ENCODE results near the gene SFXN2.

DNA sequence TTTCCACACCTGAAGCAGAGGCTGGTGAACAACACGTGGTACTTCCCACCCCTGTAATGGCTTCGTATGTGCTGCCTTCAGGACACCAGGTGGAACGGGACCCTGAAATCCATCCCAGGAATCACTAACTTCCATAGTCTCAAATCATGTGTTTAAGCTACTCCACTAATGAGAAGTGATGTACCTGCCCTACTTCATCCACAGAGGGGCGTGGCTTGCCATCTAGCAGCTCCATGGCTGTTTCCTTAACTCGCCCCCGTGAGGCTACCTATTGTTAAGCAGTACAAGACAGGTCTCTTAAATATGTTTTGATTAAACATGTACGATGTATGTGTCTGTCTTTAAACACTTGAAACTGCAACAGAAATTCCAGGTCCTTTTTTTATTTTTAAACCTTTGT, 32.0 kb upstream of the SFXN2 start:
- TF ChIP-seq, protein P1, sequence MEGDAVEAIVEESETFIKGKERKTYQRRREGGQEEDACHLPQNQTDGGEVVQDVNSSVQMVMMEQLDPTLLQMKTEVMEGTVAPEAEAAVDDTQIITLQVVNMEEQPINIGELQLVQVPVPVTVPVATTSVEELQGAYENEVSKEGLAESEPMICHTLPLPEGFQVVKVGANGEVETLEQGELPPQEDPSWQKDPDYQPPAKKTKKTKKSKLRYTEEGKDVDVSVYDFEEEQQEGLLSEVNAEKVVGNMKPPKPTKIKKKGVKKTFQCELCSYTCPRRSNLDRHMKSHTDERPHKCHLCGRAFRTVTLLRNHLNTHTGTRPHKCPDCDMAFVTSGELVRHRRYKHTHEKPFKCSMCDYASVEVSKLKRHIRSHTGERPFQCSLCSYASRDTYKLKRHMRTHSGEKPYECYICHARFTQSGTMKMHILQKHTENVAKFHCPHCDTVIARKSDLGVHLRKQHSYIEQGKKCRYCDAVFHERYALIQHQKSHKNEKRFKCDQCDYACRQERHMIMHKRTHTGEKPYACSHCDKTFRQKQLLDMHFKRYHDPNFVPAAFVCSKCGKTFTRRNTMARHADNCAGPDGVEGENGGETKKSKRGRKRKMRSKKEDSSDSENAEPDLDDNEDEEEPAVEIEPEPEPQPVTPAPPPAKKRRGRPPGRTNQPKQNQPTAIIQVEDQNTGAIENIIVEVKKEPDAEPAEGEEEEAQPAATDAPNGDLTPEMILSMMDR (IDR thresholded peaks at IDR 0.05) = no peak
- TF ChIP-seq POLR2A (IDR thresholded peaks at IDR 0.05) = no peak

Data from esophagus squamous epithelium (tissue), 4 donors.